DND-41 (cell line): ENCODE measurements around the gene MCF2L2.

Experiments
- EZH2 ChIP-seq: IDR thresholded peaks from 3 replicates; pipeline ENCODE4 v1.6.1; 2012; ENCODE audit warnings: borderline replicate concordance, low read depth, mild to moderate bottlenecking, moderate library complexity, low read length, inconsistent platforms; ENCODE audit not compliant: severe bottlenecking
- TF ChIP-seq, protein P1 (sequence below): IDR thresholded peaks from 2 replicates; pipeline ENCODE4 v1.5.1; 2012; ENCODE audit warnings: borderline replicate concordance, low read length, moderate library complexity, mild to moderate bottlenecking; ENCODE audit not compliant: poor library complexity, severe bottlenecking; ENCODE audit errors: extremely low read depth

DNA sequence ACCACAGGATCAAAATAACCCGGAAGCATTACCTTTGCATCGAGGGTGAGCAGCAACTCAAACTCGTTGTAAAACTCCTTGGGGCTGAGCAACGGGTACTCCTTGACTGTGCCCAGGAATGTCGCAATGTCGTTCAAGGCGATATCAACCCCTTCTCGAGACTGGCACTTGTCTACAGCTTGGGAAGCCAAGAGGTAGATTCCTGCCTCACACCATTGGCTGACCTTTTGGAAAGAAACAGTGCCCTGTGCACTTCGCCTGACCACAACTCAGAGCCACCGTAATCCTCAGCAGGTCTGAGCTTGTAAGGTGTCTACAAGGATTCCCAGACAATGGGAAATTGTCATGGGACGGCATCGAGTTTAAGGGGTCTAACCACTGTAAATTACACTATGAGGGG is 131.5 kb downstream of the MCF2L2 start:
- TF ChIP-seq, protein P1, sequence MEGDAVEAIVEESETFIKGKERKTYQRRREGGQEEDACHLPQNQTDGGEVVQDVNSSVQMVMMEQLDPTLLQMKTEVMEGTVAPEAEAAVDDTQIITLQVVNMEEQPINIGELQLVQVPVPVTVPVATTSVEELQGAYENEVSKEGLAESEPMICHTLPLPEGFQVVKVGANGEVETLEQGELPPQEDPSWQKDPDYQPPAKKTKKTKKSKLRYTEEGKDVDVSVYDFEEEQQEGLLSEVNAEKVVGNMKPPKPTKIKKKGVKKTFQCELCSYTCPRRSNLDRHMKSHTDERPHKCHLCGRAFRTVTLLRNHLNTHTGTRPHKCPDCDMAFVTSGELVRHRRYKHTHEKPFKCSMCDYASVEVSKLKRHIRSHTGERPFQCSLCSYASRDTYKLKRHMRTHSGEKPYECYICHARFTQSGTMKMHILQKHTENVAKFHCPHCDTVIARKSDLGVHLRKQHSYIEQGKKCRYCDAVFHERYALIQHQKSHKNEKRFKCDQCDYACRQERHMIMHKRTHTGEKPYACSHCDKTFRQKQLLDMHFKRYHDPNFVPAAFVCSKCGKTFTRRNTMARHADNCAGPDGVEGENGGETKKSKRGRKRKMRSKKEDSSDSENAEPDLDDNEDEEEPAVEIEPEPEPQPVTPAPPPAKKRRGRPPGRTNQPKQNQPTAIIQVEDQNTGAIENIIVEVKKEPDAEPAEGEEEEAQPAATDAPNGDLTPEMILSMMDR, result no peak
- no peak for TF ChIP-seq EZH2
